A549 (cell line): ENCODE results near the gene SPINK14. TPM values are rescaled to one million over a fixed set of nuclear protein-coding genes. Genes with fewer than 3 reads are reported as not detected.

Experiments used
- ATAC-seq, 2 experiments: fragments of 200-7000 bp in 1 of 2; fragments of >200 bp in 1 of 2; cut with Nextera tagmentation in 1 of 2; cut with Tn5 transposase in 1 of 2; 3 replicates each; pipeline versions ENCODE4 v1.8.0 to v1.9.1; 2018 to 2020; ENCODE audit warnings: mild to moderate bottlenecking in 1 of 2, moderate library complexity in 1 of 2
- CTCF ChIA-PET: fragments of 300-600 bp; sonication (Branson Sonifier 250); formaldehyde crosslinking; extraction: SDS; loops from one replicate; lab custom pipeline; 2021; ENCODE audit warnings: antibody characterized with exemption, inconsistent platforms; lab: Yijun Ruan, JAX
- POLR2A ChIA-PET: fragments of 350-600 bp; formaldehyde crosslinking; extraction: SDS; loops from one replicate; lab custom pipeline; 2021; ENCODE audit warnings: antibody characterized with exemption, inconsistent platforms; lab: Yijun Ruan, JAX
- DNase-seq, 2 experiments: peaks; one replicate each; pipeline versions ENCODE4 v3.0.0 to v3.0.0-alpha.2; 2011 to 2016; ENCODE audit warnings: low read depth in 1 of 2, low spot score in 1 of 2
- FAIRE-seq: peaks from 2 replicates; lab custom pipeline; 2011; peaks lifted over from hg19 to GRCh38; lab: Jason Lieb, UNC
- H3K27ac ChIP-seq, 2 experiments: fragments of >200 bp; sonication (Bioruptor Twin); formaldehyde crosslinking; 3 replicates each; pipeline ENCODE4 v1.5.1; 2016 to 2017
- H3K4me1 ChIP-seq: fragments of >200 bp; sonication (Bioruptor Twin); formaldehyde crosslinking; 3 replicates; pipeline ENCODE4 v1.6.1; 2016
- H3K4me2 ChIP-seq: fragments of >200 bp; sonication (Bioruptor Twin); formaldehyde crosslinking; 3 replicates; pipeline ENCODE4 v1.6.1; 2016
- H3K4me3 ChIP-seq: fragments of >200 bp; sonication (Bioruptor Twin); formaldehyde crosslinking; 3 replicates; pipeline ENCODE4 v1.5.1; 2016
- H3K9me3 ChIP-seq: fragments of >200 bp; sonication (Bioruptor Twin); formaldehyde crosslinking; 3 replicates; pipeline ENCODE4 v1.6.1; 2016
- BCL3 ChIP-seq: fragments of >200 bp; sonication (Bioruptor Twin); formaldehyde crosslinking; IDR thresholded peaks from 3 replicates; pipeline ENCODE4 v1.6.1; 2016
- BHLHE40 ChIP-seq: IDR thresholded peaks from 2 replicates; pipeline ENCODE4 v1.6.1; 2012; ENCODE audit warnings: low read depth, low read length, inconsistent platforms
- EHF ChIP-seq: fragments of 250-450 bp; sonication (Bioruptor Pico); IDR thresholded peaks from 2 replicates; pipeline ENCODE4 v1.5.0; 2020; ENCODE audit warnings: mild to moderate bottlenecking
- EHMT2 ChIP-seq: fragments of 200-600 bp; sonication (generic); IDR thresholded peaks from 2 replicates; pipeline ENCODE4 v1.6.1; 2016; ENCODE audit warnings: antibody characterized with exemption, low read depth, mild to moderate bottlenecking, moderate library complexity
- ESRRA ChIP-seq: fragments of 150-350 bp; IDR thresholded peaks from 2 replicates; pipeline ENCODE4 v1.6.1; 2014; ENCODE audit warnings: mild to moderate bottlenecking, low read length, borderline replicate concordance
- FOSB ChIP-seq: fragments of 250-450 bp; sonication (Bioruptor Pico); IDR thresholded peaks from 2 replicates; pipeline ENCODE4 v1.5.0; 2020; ENCODE audit warnings: mild to moderate bottlenecking, moderate library complexity
- FOSL2 ChIP-seq, 2 experiments: fragments of 450-650 bp in 1 of 2; fragments of >200 bp in 1 of 2; sonication (Bioruptor Twin) in 1 of 2; formaldehyde crosslinking; IDR thresholded peaks; 2 replicates each; pipeline versions ENCODE4 v1.5.0 to v1.6.1; 2016 to 2020; ENCODE audit warnings: mild to moderate bottlenecking in 1 of 2, moderate library complexity in 1 of 2
- GATA3 ChIP-seq: IDR thresholded peaks from 2 replicates; pipeline ENCODE4 v1.6.1; 2012; ENCODE audit warnings: borderline replicate concordance
- HES2 ChIP-seq: fragments of >200 bp; sonication (Bioruptor Twin); formaldehyde crosslinking; IDR thresholded peaks from 2 replicates; pipeline ENCODE4 v1.6.1; 2016
- HOXB5 ChIP-seq: fragments of 250-450 bp; sonication (Bioruptor Pico); IDR thresholded peaks from 2 replicates; pipeline ENCODE4 v1.5.0; 2020; ENCODE audit warnings: mild to moderate bottlenecking, moderate library complexity
- JUN ChIP-seq, 2 experiments: fragments of >200 bp; sonication (Bioruptor Twin); formaldehyde crosslinking; IDR thresholded peaks; 2 replicates in 1 of 2; 3 replicates in 1 of 2; pipeline ENCODE4 v1.6.1; 2016 to 2017
- JUNB ChIP-seq: fragments of >200 bp; sonication (Bioruptor Twin); formaldehyde crosslinking; IDR thresholded peaks from 2 replicates; pipeline ENCODE4 v1.6.1; 2016
- KDM5A ChIP-seq: fragments of 200-600 bp; sonication (generic); IDR thresholded peaks from 2 replicates; pipeline ENCODE4 v1.6.1; 2016; ENCODE audit warnings: antibody characterized with exemption, mild to moderate bottlenecking
- MAZ ChIP-seq: fragments of 150-350 bp; IDR thresholded peaks from 2 replicates; pipeline ENCODE4 v1.6.1; 2014; ENCODE audit warnings: antibody characterized with exemption, low read depth, low read length, borderline replicate concordance
- MYC ChIP-seq: IDR thresholded peaks from 2 replicates; pipeline ENCODE4 v1.6.1; 2012; ENCODE audit warnings: mild to moderate bottlenecking, inconsistent platforms, low read length, improper control_type of control experiment, borderline replicate concordance
- NR3C1 ChIP-seq: fragments of >200 bp; sonication (Bioruptor Twin); formaldehyde crosslinking; IDR thresholded peaks from 3 replicates; pipeline ENCODE4 v1.6.1; 2017
- PBX3 ChIP-seq: IDR thresholded peaks from 2 replicates; pipeline ENCODE4 v1.6.1; 2012
- PHF8 ChIP-seq: fragments of 200-600 bp; sonication (generic); IDR thresholded peaks from 2 replicates; pipeline ENCODE4 v1.6.1; 2016; ENCODE audit warnings: low read depth, mild to moderate bottlenecking, antibody characterized with exemption, moderate library complexity, borderline replicate concordance
- RAD21 ChIP-seq, 2 experiments: fragments of >200 bp in 1 of 2; sonication (Bioruptor Twin) in 1 of 2; formaldehyde crosslinking in 1 of 2; IDR thresholded peaks in 1 of 2; conservative IDR thresholded peaks in 1 of 2; 2 replicates in 1 of 2; 3 replicates in 1 of 2; pipeline ENCODE4 v1.6.1; 2012 to 2018; ENCODE audit warnings: inconsistent platforms in 1 of 2
- RCOR1 ChIP-seq: fragments of 150-350 bp; IDR thresholded peaks from 2 replicates; pipeline ENCODE4 v1.6.1; 2014; ENCODE audit warnings: antibody characterized with exemption, low read length, low read depth
- REST ChIP-seq: fragments of 200-600 bp; sonication (generic); IDR thresholded peaks from 2 replicates; pipeline ENCODE4 v1.6.1; 2016; ENCODE audit warnings: antibody characterized with exemption, mild to moderate bottlenecking, moderate library complexity
- SMC3 ChIP-seq: fragments of >200 bp; sonication (Bioruptor Twin); formaldehyde crosslinking; IDR thresholded peaks from 3 replicates; pipeline ENCODE4 v1.6.1; 2018; ENCODE audit warnings: inconsistent platforms
- TFCP2L1 ChIP-seq: fragments of 250-450 bp; sonication (Bioruptor Pico); IDR thresholded peaks from 2 replicates; pipeline ENCODE4 v1.5.0; 2021; ENCODE audit warnings: mild to moderate bottlenecking
- TP53 ChIP-seq: fragments of 250-450 bp; sonication (Bioruptor Pico); IDR thresholded peaks from 2 replicates; pipeline ENCODE4 v1.5.0; 2021; ENCODE audit warnings: mild to moderate bottlenecking, moderate library complexity
- ZC3H11A ChIP-seq: fragments of 450-650 bp; IDR thresholded peaks from 2 replicates; pipeline ENCODE4 v1.6.1; 2014; ENCODE audit warnings: antibody characterized with exemption, mild to moderate bottlenecking
- WGBS: methylation state at CpG from one replicate; pipeline ENCODE4 v1.1.6; 2017; ENCODE audit errors: missing lambda C conversion rate; 5-methylcytosine and 5-hydroxymethylcytosine counted together
- polyA plus RNA-seq, 4 experiments: library from polyadenylated mRNA; depleted of rRNA in 3 of 4; stranded (reverse); fragments of >200 nt; fragmentation: RNase III in 1 of 4; extraction: RNeasy Plus Mini Kit Qiagen cat#74134 plus additional on column Dnase treatment in 1 of 4; gene quantifications; 2 replicates in 3 of 4; 3 replicates in 1 of 4; pipeline ENCODE4 v1.2.3, GENCODE V29; 2011 to 2017

Gene SPINK14
- polyA plus RNA-seq, 2 of the 4 experiments (the other 2 are of a cell fraction), result not detected

GRCh38 chr5:148151872-148152271, 16.5 kb upstream of the SPINK14 start:
- no peak overlapping the region for H3K4me2 ChIP-seq
- ATAC-seq (no peak), FAIRE-seq (no peak), DNase-seq (no peak)
- TF ChIP-seq TFCP2L1 (CRISPR knock-in tag), result no peak
- TF ChIP-seq EHF, result no peak
- no peak for TF ChIP-seq HOXB5 (CRISPR knock-in tag)
- TF ChIP-seq REST, result no peak
- no peak for TF ChIP-seq SMC3
- no peak for TF ChIP-seq RAD21 (conservative IDR thresholded peaks at IDR 0.05 in 1 of 2, IDR thresholded peaks at IDR 0.05 in 1 of 2)
- no peak for TF ChIP-seq FOSL2 (IDR thresholded peaks at IDR 0.05)
- no peak for TF ChIP-seq FOSL2 (CRISPR knock-in tag; IDR thresholded peaks at IDR 0.05)
- TF ChIP-seq MAZ, result no peak
- no peak for TF ChIP-seq NR3C1
- no peak for TF ChIP-seq HES2
- TF ChIP-seq PHF8, result no peak
- TF ChIP-seq EHMT2, result no peak
- TF ChIP-seq TP53 (CRISPR knock-in tag), result no peak
- no peak overlapping the region for H3K27ac ChIP-seq
- 2% methylated on average over 2 of the region's 2 CpGs for WGBS
- H3K4me3 ChIP-seq, result no peak overlapping the region
- ChIA-PET POLR2A (no interaction called here), CTCF (no interaction called here)
- no peaks in the 10 kb centered on the region for H3K9me3 ChIP-seq
- no peaks in the 10 kb centered on the region for H3K4me1 ChIP-seq

GRCh38 chr5:148152781-148153180, 15.6 kb upstream of the SPINK14 start:
- CTCF ChIA-PET, result no interaction called here
- no peak for DNase-seq
- no peak overlapping the region for H3K4me3 ChIP-seq
- no peaks in the 10 kb centered on the region for H3K9me3 ChIP-seq
- no peaks in the 10 kb centered on the region for H3K4me1 ChIP-seq
- no peak overlapping the region for H3K4me2 ChIP-seq
- no peak for ATAC-seq
- POLR2A ChIA-PET, result no interaction called here
- no peak for FAIRE-seq
- no peak overlapping the region for H3K27ac ChIP-seq
- TF ChIP-seq PHF8 (no peak), ZC3H11A (no peak), ESRRA (no peak), HES2 (no peak), GATA3 (no peak), EHMT2 (no peak), BCL3 (no peak), FOSB (CRISPR knock-in tag) (no peak)

- no peak for FAIRE-seq
- no peaks in the 10 kb centered on the region for H3K4me1 ChIP-seq
- H3K27ac ChIP-seq, result no peak overlapping the region
- POLR2A ChIA-PET, result no interaction called here
- 0% methylated on average over 1 of the region's 1 CpG for WGBS
- no peak overlapping the region for H3K4me2 ChIP-seq
- ATAC-seq, result no peak
- H3K4me3 ChIP-seq, result no peak overlapping the region
- DNase-seq, result no peak
- H3K9me3 ChIP-seq, result no peaks in the 10 kb centered on the region
- CTCF ChIA-PET, result interaction anchor here (1.3 kb wide), 1 partner anchor 9 kb away, joined by 4 read pairs; no protein-coding TSS in a partner anchor
- no peak for TF ChIP-seq MYC
- TF ChIP-seq BHLHE40, result no peak
- TF ChIP-seq PHF8, result no peak
- no peak for TF ChIP-seq FOSB (CRISPR knock-in tag)
- no peak for TF ChIP-seq JUNB
- no peak for TF ChIP-seq EHF
- TF ChIP-seq JUN (IDR thresholded peaks at IDR 0.05), result no peak
- no peak for TF ChIP-seq PBX3
- no peak for TF ChIP-seq SMC3
- no peak for TF ChIP-seq KDM5A
- no peak for TF ChIP-seq RCOR1
- TF ChIP-seq EHMT2, result no peak
Measured at GRCh38 chr5:148156609-148157008, 11.7 kb upstream of the SPINK14 start.
